HepG2 (cell line): Measurements from ENCODE around the gene GPR85. TPM values are rescaled to one million over a fixed set of nuclear protein-coding genes. Genes with fewer than 3 reads are reported as not detected.

Experiments
- HDAC1 ChIP-seq: sonication (generic); formaldehyde crosslinking; IDR thresholded peaks from 2 replicates; pipeline ENCODE4 v1.5.1; 2020; ENCODE audit warnings: mild to moderate bottlenecking, missing genetic modification reagents
- IRF2 ChIP-seq: IDR thresholded peaks from 2 replicates; pipeline ENCODE4 v1.6.1; 2018; ENCODE audit warnings: missing genetic modification reagents, missing compliant biosample characterization
- KAT7 ChIP-seq: IDR thresholded peaks from 2 replicates; pipeline ENCODE4 v1.6.1; 2018; ENCODE audit warnings: borderline replicate concordance, missing compliant biosample characterization
- KLF6 ChIP-seq: IDR thresholded peaks from 2 replicates; pipeline ENCODE4 v1.8.0; 2016; ENCODE audit warnings: missing biosample characterization, missing genetic modification reagents
- MIER3 ChIP-seq: IDR thresholded peaks from 2 replicates; pipeline ENCODE4 v1.6.1; 2016; ENCODE audit warnings: missing compliant biosample characterization, borderline replicate concordance
- NFYB ChIP-seq: sonication (generic); formaldehyde crosslinking; IDR thresholded peaks from 2 replicates; pipeline ENCODE4 v1.4.0; 2020; ENCODE audit warnings: missing genetic modification reagents
- SMAD3 ChIP-seq: sonication (generic); formaldehyde crosslinking; IDR thresholded peaks from 2 replicates; pipeline ENCODE4 v1.4.0; 2020; ENCODE audit warnings: missing genetic modification reagents
- SNAPC5 ChIP-seq: sonication (generic); formaldehyde crosslinking; IDR thresholded peaks from 2 replicates; pipeline ENCODE4 v1.8.1; 2023; ENCODE audit warnings: mild to moderate bottlenecking, missing genetic modification reagents, borderline replicate concordance
- SPEN ChIP-seq: sonication (generic); formaldehyde crosslinking; IDR thresholded peaks from 2 replicates; pipeline ENCODE4 v1.5.1; 2020; ENCODE audit warnings: low read depth, mild to moderate bottlenecking, missing genetic modification reagents
- TARDBP ChIP-seq: sonication (generic); formaldehyde crosslinking; IDR thresholded peaks from 2 replicates; pipeline ENCODE4 v1.8.0; 2022; ENCODE audit warnings: mild to moderate bottlenecking, missing genetic modification reagents
- THAP9 ChIP-seq: sonication (generic); formaldehyde crosslinking; IDR thresholded peaks from 2 replicates; pipeline ENCODE4; 2020; ENCODE audit warnings: missing genetic modification reagents, mild to moderate bottlenecking, borderline replicate concordance
- XBP1 ChIP-seq: sonication (generic); formaldehyde crosslinking; IDR thresholded peaks from 2 replicates; pipeline ENCODE4 v1.5.0; 2020; ENCODE audit warnings: missing genetic modification reagents
- YEATS2 ChIP-seq: sonication (generic); formaldehyde crosslinking; IDR thresholded peaks from 2 replicates; pipeline ENCODE4 v1.4.0; 2020; ENCODE audit warnings: missing genetic modification reagents, borderline replicate concordance
- ZNF549 ChIP-seq: sonication (generic); formaldehyde crosslinking; IDR thresholded peaks from 2 replicates; pipeline ENCODE4 v1.5.0; 2020; ENCODE audit warnings: missing genetic modification reagents
- polyA plus RNA-seq, 8 experiments: library from polyadenylated mRNA; depleted of rRNA in 3 of 8; stranded (reverse) in 7 of 8; unstranded in 1 of 8; fragments of >200 nt; fragmentation: Illumina TruSeq in 4 of 8; extraction: Trizol in 4 of 8; gene quantifications; 2 replicates each; pipeline versions ENCODE4 v1.2.1 to v1.2.3, GENCODE V29; 2011 to 2016; ENCODE audit warnings: low read depth in 4 of 8, missing spikeins in 1 of 8, mixed read lengths in 1 of 8; ENCODE audit not compliant: insufficient read depth in 1 of 8
- total RNA-seq, 5 experiments: library from RNA; depleted of rRNA; stranded (reverse); fragments of >200 nt; fragmentation: Illumina TruSeq; extraction: Trizol; gene quantifications; 2 replicates each; pipeline ENCODE4 v1.2.3, GENCODE V29; 2016; ENCODE audit warnings: low read depth in 1 of 5
- TF ChIP-seq, protein P1 (sequence below): sonication (generic); formaldehyde crosslinking; IDR thresholded peaks from 2 replicates; pipeline ENCODE4 v1.4.0; 2020; ENCODE audit warnings: mild to moderate bottlenecking, missing genetic modification reagents
- TF ChIP-seq, protein P2 (sequence below): sonication (generic); formaldehyde crosslinking; IDR thresholded peaks from 2 replicates; pipeline ENCODE4 v1.5.1; 2020; ENCODE audit warnings: mild to moderate bottlenecking, moderate library complexity, missing genetic modification reagents

The GPR85 gene
- total and polyA plus RNA-seq, 2 of the 13 experiments (the other 11 are each of a cell fraction or from before 2014, with no cell fraction given) = not detected

DNA sequence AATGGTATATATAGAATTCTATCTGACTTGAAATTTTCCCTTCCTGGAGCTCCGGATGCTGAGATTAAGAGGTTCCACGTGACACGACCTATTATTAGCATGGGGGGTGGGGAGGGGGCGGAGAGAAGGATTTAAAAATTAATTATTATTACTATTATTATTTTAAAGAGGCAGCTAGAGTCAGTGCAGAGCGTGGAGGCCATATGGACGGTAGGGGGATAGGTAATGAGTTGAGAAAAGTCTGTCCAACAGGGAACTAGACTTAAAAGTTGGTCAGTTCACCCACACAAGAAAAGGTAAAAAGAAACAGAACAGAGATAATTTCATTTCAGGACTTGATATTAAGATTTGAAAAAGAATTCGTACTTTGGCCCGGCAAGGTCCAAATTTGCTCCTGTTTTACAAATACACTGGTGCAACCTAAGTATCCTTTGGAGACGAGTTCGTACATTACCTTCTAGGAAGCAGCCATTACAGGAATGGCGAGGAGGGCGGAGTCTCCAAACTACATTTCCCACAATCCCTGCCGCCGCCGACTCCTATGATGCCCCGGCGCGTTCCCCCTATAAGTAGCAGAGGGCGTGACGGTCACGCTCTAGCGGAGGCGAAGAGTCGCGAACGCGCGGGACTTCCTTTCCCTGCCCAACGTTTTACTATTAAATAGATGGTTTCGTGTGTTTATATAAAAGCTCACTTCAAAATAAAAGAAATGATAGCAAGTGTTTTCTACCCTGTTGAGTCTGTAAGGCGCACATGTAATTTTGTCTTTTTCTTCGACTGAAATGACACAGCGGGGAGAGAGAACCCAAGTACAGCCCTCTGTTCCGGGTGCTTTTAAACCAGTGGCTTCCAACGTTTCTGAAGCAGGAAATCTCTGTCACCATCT lies 31.7 kb upstream of the GPR85 start, which contains the start of gene SMIM30 (continued):
- TF ChIP-seq, protein P1, sequence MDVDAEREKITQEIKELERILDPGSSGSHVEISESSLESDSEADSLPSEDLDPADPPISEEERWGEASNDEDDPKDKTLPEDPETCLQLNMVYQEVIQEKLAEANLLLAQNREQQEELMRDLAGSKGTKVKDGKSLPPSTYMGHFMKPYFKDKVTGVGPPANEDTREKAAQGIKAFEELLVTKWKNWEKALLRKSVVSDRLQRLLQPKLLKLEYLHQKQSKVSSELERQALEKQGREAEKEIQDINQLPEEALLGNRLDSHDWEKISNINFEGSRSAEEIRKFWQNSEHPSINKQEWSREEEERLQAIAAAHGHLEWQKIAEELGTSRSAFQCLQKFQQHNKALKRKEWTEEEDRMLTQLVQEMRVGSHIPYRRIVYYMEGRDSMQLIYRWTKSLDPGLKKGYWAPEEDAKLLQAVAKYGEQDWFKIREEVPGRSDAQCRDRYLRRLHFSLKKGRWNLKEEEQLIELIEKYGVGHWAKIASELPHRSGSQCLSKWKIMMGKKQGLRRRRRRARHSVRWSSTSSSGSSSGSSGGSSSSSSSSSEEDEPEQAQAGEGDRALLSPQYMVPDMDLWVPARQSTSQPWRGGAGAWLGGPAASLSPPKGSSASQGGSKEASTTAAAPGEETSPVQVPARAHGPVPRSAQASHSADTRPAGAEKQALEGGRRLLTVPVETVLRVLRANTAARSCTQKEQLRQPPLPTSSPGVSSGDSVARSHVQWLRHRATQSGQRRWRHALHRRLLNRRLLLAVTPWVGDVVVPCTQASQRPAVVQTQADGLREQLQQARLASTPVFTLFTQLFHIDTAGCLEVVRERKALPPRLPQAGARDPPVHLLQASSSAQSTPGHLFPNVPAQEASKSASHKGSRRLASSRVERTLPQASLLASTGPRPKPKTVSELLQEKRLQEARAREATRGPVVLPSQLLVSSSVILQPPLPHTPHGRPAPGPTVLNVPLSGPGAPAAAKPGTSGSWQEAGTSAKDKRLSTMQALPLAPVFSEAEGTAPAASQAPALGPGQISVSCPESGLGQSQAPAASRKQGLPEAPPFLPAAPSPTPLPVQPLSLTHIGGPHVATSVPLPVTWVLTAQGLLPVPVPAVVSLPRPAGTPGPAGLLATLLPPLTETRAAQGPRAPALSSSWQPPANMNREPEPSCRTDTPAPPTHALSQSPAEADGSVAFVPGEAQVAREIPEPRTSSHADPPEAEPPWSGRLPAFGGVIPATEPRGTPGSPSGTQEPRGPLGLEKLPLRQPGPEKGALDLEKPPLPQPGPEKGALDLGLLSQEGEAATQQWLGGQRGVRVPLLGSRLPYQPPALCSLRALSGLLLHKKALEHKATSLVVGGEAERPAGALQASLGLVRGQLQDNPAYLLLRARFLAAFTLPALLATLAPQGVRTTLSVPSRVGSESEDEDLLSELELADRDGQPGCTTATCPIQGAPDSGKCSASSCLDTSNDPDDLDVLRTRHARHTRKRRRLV = peak; percentile 46; the same call in 1 of the 2 replicates
- TF ChIP-seq MIER3 (CRISPR knock-in tag) = peak; percentile 62; the same call in 1 of the 2 replicates
- TF ChIP-seq SNAPC5 = no peak
- TF ChIP-seq TARDBP (CRISPR knock-in tag) = 0 out of 2 replicates have a peak, but pooled peaks have one; percentile 38
- peak; percentile 70 for TF ChIP-seq SMAD3
- TF ChIP-seq ZNF549 (CRISPR knock-in tag) = no peak
- 0 out of 2 replicates have a peak, but pooled peaks have one; percentile 34 for TF ChIP-seq HDAC1
- peak; percentile 72 for TF ChIP-seq IRF2 (CRISPR knock-in tag)
- TF ChIP-seq SPEN (CRISPR knock-in tag) = peak; percentile 62; the same call in 1 of the 2 replicates
- TF ChIP-seq, protein P2, sequence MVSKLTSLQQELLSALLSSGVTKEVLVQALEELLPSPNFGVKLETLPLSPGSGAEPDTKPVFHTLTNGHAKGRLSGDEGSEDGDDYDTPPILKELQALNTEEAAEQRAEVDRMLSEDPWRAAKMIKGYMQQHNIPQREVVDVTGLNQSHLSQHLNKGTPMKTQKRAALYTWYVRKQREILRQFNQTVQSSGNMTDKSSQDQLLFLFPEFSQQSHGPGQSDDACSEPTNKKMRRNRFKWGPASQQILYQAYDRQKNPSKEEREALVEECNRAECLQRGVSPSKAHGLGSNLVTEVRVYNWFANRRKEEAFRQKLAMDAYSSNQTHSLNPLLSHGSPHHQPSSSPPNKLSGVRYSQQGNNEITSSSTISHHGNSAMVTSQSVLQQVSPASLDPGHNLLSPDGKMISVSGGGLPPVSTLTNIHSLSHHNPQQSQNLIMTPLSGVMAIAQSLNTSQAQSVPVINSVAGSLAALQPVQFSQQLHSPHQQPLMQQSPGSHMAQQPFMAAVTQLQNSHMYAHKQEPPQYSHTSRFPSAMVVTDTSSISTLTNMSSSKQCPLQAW (CRISPR knock-in tag) = peak; percentile 35; the same call in 1 of the 2 replicates
- TF ChIP-seq XBP1 (CRISPR knock-in tag) = no peak
- TF ChIP-seq YEATS2 (CRISPR knock-in tag) = peak; percentile 79
- peak; percentile 53 for TF ChIP-seq NFYB (CRISPR knock-in tag)
- peak; percentile 57; the same call in 1 of the 2 replicates for TF ChIP-seq KAT7 (CRISPR knock-in tag)
- TF ChIP-seq KLF6 (CRISPR knock-in tag) = peak; percentile 71; the same call in 1 of the 2 replicates
- TF ChIP-seq THAP9 (CRISPR knock-in tag) = no peak
